Measurements from ENCODE around the gene ENDOG.
A peak's percentile ranks its signal among the peaks of the same experiment; 100 is the strongest.
"Not testable (repeated sequence)": the region's sequence is repeated elsewhere in the genome, so short reads cannot be mapped to it uniquely, and the experiment has no call there.

ENDOG gene

GRCh38 chr9:128835246-128836210 lies 17.2 kb downstream of the ENDOG start:
- TF ChIP-seq CTCF (conservative IDR thresholded peaks at IDR 0.05) (no peak), ZFX (IDR thresholded peaks at IDR 0.05) (no peak)
- H3K27ac ChIP-seq, result no peak overlapping the region

GRCh38 chr9:128836509-128837145 lies 18.3 kb downstream of the ENDOG start:
- TF ChIP-seq ZFX (IDR thresholded peaks at IDR 0.05) (no peak), CTCF (conservative IDR thresholded peaks at IDR 0.05) (no peak)
- no peak overlapping the region for H3K27ac ChIP-seq

GRCh38 chr9:128838338-128838737 lies 20.0 kb downstream of the ENDOG start:
- no peak overlapping the region for H3K27ac ChIP-seq
- TF ChIP-seq CTCF (conservative IDR thresholded peaks at IDR 0.05), result no peak
- TF ChIP-seq ZFX (IDR thresholded peaks at IDR 0.05), result no peak

- TF ChIP-seq ZFX (IDR thresholded peaks at IDR 0.05) (no peak), CTCF (conservative IDR thresholded peaks at IDR 0.05) (no peak)
- peak overlapping the region; percentile 50; the same call in 1 of the 2 replicates for H3K27ac ChIP-seq
Observed at GRCh38 chr9:128840524-128840923, 22.2 kb downstream of the ENDOG start.

GRCh38 chr9:128841694-128842492 lies 23.6 kb downstream of the ENDOG start:
- peak overlapping the region; percentile 38; the same call in 1 of the 2 replicates for H3K27ac ChIP-seq
- TF ChIP-seq CTCF (conservative IDR thresholded peaks at IDR 0.05) (no peak), ZFX (IDR thresholded peaks at IDR 0.05) (no peak)

GRCh38 chr9:128843171-128843570 lies 24.9 kb downstream of the ENDOG start:
- not testable (repeated sequence) for H3K27ac ChIP-seq

GRCh38 chr9:128845186-128845931 lies 27.1 kb downstream of the ENDOG start:
- no peak for TF ChIP-seq ZFX (IDR thresholded peaks at IDR 0.05)
- no peak overlapping the region for H3K27ac ChIP-seq

All from C4-2B (cell line).